Fibroblast of villous mesenchyme (primary cell): ENCODE results near the gene CENPC. TPM values are rescaled to one million over a fixed set of nuclear protein-coding genes. Genes with fewer than 3 reads are reported as not detected.
"Not testable (repeated sequence)": the region's sequence is repeated elsewhere in the genome, so short reads cannot be mapped to it uniquely, and the experiment has no call there.

Experiments used
- DNase-seq: peaks from one replicate; pipeline ENCODE4 v3.0.0-alpha.2; 2010; ENCODE audit warnings: low read depth
- H3K4me3 ChIP-seq: 2 replicates; pipeline ENCODE4 v1.5.1; 2011; ENCODE audit warnings: low read depth, mild to moderate bottlenecking, low read length
- CTCF ChIP-seq: IDR thresholded peaks from 2 replicates; pipeline ENCODE4 v1.5.1; 2012; ENCODE audit warnings: low read depth, mild to moderate bottlenecking, low read length; ENCODE audit not compliant: insufficient read depth
- total RNA-seq: library from RNA; depleted of rRNA; stranded (reverse); fragments of >200 nt; gene quantifications from 2 replicates; pipeline ENCODE4 v1.2.3, GENCODE V29; 2012

CENPC gene
- total RNA-seq, 1 donor, result 18.1 TPM

GRCh38 chr4:67465032-67465762, 80.1 kb downstream of the CENPC start:
- no peak overlapping the region for H3K4me3 ChIP-seq
- DNase-seq, result no peak
- TF ChIP-seq CTCF, result no peak

- H3K4me3 ChIP-seq, result no peak overlapping the region
- no peak for DNase-seq
- no peak for TF ChIP-seq CTCF
Observed at GRCh38 chr4:67460574-67460973, 84.7 kb downstream of the CENPC start.

- no peak overlapping the region for H3K4me3 ChIP-seq
- TF ChIP-seq CTCF, result no peak
- DNase-seq, result no peak
Observed at GRCh38 chr4:67459164-67459563, 86.1 kb downstream of the CENPC start.

GRCh38 chr4:67456577-67457196, 88.6 kb downstream of the CENPC start:
- DNase-seq, result no peak
- no peak overlapping the region for H3K4me3 ChIP-seq
- no peak for TF ChIP-seq CTCF

- not testable (repeated sequence) for DNase-seq, H3K4me3 ChIP-seq
Observed at GRCh38 chr4:67452846-67453205, 92.5 kb downstream of the CENPC start.

GRCh38 chr4:67452100-67452845, 93.0 kb downstream of the CENPC start:
- no peak for DNase-seq
- no peak overlapping the region for H3K4me3 ChIP-seq
- no peak for TF ChIP-seq CTCF

GRCh38 chr4:67451464-67451863, 93.8 kb downstream of the CENPC start:
- no peak for TF ChIP-seq CTCF
- DNase-seq, result no peak
- H3K4me3 ChIP-seq, result no peak overlapping the region
